GM19455 (cell line): Measurements from ENCODE around the gene MAST2.
A peak's percentile ranks its signal among the peaks of the same experiment; 100 is the strongest.

Experiments used
- ATAC-seq: cut with Tn5 transposase; IDR thresholded peaks from one replicate; pipeline ENCODE4 v1.9.1; 2021; ENCODE audit not compliant: unreplicated experiment

The MAST2 gene

GRCh38 chr1:46013581-46013980 lies 210.2 kb downstream of the MAST2 start:
- ATAC-seq, result no peak

DNA sequence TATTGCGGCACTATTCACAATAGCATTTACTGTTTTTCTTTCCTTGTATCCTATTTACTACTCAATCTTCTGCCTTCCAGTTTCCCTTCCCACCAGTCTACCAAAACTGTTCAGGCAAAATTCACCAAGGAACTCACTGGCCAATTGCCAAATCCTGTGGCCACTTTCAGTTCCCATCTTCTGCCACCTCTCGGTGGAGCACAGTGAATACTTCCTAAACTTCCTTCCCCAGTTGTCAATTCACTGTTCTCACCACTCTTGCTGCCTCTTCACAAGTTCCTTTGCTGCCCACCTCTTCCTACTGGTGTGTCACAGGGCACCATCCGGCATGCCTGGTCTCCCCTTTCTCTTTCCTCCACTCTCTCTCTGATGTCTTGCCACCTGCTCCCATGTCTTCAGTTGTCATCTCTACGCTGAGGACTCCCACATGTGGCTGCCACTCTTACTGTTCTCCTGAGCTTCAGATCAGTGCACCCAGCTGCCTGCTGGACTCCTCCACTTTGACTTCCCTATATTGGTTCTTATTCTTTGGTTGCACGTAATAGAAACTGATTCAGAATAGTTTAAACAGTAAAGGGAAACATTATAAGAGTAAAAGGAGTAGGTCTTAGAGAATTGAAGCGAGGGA lies 214.6 kb downstream of the MAST2 start:
- no peak for ATAC-seq

- no peak for ATAC-seq
Measured at GRCh38 chr1:46019348-46019747, 215.9 kb downstream of the MAST2 start.

GRCh38 chr1:46020010-46020409 lies 216.6 kb downstream of the MAST2 start:
- ATAC-seq, result no peak

DNA sequence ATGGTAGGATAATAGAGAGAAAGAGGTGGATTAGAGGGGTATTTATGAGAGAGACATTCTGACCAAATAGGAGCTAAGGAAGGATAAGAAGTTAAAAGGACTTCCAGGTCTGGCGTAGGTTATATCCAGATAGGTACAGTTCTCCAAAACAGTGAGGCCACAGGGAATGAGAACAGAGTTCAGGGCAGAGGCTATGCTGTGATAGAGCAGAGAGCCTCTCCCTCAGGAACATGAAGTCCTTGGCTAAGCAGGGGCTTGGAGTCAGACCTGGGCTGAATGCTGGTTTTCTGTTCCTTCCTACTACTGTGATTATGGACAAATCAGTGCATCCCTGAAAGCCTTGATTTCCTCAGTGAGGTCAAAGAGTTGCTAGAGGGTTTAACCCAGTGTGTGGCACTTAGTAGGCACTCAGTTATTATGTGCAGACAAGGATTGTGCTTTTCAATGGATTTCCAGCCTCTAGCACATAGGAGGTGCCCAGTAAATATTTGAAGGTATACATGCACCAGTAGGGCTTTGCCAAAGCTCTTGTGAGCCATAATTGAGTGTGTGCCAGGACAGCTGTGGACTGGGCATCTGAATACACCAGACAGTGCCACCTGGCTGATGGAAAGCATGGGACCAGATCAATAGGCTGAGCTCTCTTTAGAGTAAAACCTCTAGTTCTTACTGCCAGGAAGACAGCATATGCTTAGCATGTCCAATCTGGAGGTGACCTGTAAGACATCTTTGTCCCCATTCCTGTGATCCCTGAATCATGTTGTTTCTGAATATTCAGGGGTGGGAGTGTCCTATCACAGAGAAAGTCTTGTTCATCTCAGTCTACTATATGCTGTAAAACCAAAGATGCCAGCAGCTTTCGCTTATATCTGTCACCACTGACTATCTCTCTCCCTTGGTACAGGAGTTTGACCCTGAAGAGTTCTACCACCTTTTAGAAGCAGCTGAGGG lies 217.9 kb downstream of the MAST2 start:
- no peak for ATAC-seq

- ATAC-seq, result no peak
Measured at GRCh38 chr1:46026531-46026930, 223.1 kb downstream of the MAST2 start.

DNA sequence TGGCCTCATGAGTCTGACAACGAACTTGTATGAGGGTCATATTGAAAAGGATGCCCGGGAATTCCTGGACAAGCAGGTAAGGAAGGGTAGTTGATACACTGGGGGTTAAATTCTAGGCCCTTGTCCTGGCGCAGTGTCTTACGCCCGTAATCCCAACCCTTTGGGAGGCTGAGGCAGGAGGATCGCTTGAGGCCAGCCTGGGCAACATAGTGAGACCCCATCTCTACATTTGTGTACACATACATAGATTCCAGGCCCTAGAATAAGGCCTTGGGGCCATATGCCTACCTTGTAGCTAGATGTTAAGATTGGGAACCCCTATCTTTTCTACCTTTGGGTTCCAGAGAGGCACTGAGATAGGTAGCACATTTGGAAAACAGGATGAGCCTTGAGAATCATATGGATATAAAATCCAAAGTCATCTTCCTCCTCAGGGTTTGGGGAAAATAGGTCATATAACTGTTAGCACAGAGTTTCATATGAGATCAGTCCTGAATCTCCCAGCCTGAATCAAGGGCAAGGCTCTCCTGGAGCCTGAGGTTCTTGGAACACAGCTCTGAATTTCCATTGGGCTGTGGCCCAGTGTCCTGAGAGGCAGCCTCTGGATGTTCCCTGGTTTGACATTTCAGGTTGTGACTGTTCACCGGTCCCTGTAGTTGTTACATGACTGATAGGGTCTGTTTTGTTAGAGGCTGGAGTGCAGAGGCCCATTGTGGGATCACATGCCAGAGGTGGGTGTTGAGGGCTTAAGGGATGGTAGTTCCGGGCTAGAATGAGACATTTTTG lies 224.6 kb downstream of the MAST2 start:
- no peak for ATAC-seq

DNA sequence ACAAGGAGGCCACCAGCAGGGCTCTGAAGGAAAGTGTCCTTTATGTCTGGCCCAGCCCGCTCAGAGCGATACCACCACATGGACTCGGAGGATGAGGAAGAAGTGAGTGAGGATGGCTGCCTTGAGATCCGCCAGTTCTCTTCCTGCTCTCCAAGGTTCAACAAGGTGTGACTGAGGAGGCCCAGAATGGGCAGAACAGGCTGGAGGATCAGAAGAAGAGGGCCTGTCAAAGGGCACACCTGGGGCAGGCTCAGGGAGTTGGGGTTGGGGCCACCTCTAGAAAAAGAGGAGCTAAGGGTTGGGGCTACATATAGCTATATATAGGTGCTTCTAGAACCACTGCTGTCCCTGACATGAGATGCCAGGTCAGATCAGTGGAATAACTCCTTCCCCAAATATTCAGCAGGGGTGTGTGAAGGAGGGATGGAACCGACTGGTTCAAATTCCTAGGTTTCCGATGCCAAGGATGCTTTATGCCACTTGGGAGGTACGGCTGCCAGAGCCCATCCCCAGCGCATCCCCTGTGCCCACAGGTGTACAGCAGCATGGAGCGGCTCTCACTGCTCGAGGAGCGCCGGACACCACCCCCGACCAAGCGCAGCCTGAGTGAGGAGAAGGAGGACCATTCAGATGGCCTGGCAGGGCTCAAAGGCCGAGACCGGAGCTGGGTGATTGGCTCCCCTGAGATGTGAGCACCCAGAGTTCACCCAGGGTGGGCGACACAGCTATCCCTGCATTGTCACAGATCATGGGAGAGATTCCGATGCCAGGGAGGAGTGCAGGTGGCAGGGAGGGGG lies 226.9 kb downstream of the MAST2 start:
- no peak for ATAC-seq

DNA sequence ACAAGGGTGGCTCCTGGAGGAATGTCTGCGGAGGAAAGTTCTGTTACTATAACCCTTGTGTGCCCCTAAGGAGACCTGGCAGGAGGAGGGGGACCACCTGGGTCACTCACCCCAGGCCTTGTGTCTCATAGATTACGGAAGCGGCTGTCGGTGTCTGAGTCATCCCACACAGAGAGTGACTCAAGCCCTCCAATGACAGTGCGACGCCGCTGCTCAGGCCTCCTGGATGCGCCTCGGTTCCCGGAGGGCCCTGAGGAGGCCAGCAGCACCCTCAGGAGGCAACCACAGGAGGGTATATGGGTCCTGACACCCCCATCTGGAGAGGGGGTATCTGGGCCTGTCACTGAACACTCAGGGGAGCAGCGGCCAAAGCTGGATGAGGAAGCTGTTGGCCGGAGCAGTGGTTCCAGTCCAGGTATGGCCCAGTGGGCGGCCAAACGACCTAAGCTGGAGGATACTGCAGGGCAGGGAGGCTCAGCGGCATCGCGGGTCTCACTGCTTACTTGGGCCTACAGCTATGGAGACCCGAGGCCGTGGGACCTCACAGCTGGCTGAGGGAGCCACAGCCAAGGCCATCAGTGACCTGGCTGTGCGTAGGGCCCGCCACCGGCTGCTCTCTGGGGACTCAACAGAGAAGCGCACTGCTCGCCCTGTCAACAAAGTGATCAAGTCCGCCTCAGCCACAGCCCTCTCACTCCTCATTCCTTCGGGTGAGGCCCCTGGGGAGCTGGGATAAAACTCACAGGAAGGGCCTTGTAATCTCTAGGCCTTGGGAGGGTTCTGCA lies 227.7 kb downstream of the MAST2 start:
- ATAC-seq, result no peak

GRCh38 chr1:46034601-46035516 lies 231.4 kb downstream of the MAST2 start:
- ATAC-seq, result no peak

GRCh38 chr1:46036894-46037839 lies 233.8 kb downstream of the MAST2 start:
- no peak for ATAC-seq

- ATAC-seq, result no peak
Measured at GRCh38 chr1:46039571-46040052, 236.2 kb downstream of the MAST2 start.

DNA sequence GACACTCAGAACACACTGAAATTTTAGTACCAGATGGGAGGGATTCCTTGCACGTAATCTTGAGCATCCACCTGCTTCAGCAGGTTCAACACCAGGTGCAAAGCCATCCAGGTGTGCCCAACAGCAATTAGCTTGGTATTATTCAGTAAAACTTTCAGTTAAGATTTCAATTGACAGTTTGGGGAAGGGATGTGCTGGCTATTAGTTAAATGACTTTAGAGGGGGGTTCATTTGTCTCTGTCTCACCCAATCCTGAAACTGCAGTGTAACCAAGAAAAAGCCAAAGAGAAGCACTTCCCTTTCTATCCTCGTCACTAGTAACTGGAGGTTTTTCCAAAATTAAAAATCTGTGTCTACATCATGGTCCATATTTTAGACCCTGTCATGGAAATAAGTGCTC lies 238.1 kb downstream of the MAST2 start:
- ATAC-seq, result no peak

DNA sequence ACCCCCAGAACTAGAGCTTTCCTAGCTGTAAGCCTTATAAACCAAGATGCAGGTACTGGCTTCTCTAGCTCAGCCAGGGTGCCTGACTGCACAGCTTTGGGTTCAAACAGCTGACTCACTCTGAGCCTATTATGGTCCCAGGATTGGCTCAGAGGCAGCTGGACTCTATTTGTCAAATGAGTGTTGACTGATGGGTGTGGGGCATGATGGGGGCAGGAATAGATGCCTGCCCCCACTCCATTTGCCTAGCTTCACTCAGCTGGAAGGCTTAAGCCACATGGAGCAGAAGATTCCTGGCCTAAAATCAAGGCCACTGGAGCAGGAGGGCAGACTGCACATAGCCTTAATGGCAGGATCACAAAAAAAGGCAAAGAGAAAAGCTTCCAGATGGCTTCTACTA lies 238.6 kb downstream of the MAST2 start:
- no peak for ATAC-seq

DNA sequence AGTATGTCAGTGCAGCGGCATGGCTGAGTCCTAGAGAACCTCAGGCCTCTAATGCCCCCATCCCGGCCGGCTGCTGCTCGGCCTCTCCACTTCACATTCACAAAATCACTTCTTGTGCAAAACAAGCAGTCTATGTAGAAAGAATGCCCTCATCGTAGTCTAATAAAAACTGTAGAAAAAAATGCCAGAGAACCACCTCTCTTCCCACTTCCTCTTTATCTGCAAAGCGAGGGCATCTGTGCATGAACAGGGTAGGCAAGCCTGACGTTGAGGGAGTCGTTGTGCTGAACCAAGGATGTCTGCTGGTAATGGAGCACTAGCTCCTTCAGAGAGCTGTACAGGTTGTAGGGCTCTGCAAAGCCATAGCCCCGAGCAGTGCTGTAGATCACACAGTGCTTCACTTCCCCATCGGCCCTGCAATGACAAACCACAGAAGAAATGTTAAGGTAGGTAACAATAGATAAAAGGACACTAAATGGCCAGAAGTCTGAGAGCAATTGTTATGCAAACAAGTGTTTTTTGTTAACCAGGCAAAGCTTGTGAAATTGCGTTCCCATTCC lies 240.1 kb downstream of the MAST2 start:
- ATAC-seq, result peak; percentile 67

DNA sequence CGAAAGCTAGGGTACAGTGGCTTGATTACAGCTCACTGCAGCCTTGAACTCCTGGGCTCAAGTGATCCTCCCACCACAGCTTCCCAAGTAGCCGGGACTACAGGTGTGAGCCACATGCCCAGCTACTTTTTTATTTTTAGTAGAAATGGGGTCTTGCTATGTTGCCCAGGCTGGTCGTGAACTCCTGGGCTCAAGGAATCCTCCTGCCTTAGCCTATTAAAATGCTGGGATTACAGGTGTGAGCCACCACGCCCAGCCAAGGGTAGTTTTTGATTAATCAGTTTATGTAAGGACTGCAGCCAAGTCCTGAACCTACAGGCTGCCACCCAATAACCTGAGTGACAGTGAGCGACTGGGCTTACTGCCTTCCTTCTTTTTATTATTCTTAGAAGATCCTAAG lies 240.7 kb downstream of the MAST2 start:
- no peak for ATAC-seq

DNA sequence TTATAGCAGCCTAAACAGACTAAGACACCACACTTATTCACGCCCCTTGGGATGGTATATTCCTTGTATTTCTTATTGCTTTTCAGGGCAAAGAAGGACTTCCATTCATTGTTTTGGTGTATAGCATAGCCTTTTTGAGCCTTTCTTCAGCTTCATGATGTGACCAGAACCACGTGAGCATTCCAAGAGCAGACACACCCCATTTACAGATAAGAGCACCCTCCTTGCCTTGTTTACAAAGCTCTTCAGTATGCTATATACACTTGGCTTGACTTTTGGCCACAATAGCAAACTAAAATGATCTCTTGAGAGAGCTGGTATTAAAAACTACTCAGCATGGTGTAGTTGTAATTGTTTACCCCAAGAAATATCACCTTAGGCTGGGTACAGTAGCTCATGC lies 250.3 kb downstream of the MAST2 start:
- ATAC-seq, result no peak
